Fibroblast of villous mesenchyme (primary cell): ENCODE data around the gene SLCO2A1. TPM values are rescaled to one million over a fixed set of nuclear protein-coding genes. Genes with fewer than 3 reads are reported as not detected.

Source experiments
- DNase-seq: peaks from one replicate; pipeline ENCODE4 v3.0.0-alpha.2; 2010; ENCODE audit warnings: low read depth
- H3K4me3 ChIP-seq: 2 replicates; pipeline ENCODE4 v1.5.1; 2011; ENCODE audit warnings: low read depth, mild to moderate bottlenecking, low read length
- total RNA-seq: library from RNA; depleted of rRNA; stranded (reverse); fragments of >200 nt; gene quantifications from 2 replicates; pipeline ENCODE4 v1.2.3, GENCODE V29; 2012
- TF ChIP-seq, protein P1 (sequence below): IDR thresholded peaks from 2 replicates; pipeline ENCODE4 v1.5.1; 2012; ENCODE audit warnings: low read depth, mild to moderate bottlenecking, low read length; ENCODE audit not compliant: insufficient read depth

Gene SLCO2A1
- total RNA-seq, 1 donor: 0.43 TPM

DNA sequence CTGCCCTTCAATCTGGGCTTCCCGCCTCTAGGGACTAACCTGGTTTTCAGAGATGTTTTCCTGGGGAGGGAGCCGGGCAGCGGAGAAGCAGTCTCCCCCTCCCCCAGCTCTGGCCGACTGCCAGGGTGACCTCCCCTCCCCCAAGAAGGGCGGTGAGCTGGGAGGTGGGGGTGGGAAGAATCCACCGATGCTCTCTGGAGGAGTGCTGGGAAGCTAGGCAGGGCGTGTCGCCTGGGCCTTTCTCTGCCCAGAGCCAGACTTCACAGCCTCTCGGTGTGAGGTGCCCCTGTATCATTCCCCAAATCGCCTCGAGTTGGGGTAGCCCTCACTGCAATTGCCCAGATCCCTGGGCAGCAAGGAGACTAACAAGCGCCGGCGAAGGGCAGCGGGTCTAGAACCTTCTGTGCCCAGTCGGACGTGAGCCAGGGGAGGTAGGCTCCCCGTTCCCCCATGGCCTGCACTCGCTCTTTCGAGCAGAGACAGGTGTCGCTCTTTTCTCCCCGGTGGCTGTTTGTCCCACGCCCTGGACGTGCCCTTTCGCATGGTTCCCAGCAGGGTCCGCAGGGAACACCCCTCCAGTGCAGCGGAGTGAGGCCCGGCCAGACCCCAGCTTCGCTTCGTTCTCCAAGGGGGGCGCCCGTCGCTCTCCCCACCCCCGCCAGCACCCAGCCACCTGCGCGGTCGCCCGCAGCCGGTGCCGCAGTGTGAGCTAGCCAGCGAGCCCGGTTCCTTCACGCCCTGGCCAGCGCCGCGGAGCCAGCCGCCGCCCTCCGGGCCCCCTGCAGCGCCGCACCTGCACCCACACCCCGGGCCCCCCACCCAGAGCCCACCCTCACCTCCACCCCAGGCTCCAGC, 135.1 kb downstream of the SLCO2A1 start:
- DNase-seq: no peak
- TF ChIP-seq, protein P1, sequence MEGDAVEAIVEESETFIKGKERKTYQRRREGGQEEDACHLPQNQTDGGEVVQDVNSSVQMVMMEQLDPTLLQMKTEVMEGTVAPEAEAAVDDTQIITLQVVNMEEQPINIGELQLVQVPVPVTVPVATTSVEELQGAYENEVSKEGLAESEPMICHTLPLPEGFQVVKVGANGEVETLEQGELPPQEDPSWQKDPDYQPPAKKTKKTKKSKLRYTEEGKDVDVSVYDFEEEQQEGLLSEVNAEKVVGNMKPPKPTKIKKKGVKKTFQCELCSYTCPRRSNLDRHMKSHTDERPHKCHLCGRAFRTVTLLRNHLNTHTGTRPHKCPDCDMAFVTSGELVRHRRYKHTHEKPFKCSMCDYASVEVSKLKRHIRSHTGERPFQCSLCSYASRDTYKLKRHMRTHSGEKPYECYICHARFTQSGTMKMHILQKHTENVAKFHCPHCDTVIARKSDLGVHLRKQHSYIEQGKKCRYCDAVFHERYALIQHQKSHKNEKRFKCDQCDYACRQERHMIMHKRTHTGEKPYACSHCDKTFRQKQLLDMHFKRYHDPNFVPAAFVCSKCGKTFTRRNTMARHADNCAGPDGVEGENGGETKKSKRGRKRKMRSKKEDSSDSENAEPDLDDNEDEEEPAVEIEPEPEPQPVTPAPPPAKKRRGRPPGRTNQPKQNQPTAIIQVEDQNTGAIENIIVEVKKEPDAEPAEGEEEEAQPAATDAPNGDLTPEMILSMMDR: no peak
- H3K4me3 ChIP-seq: peak overlapping the region; percentile 64

- TF ChIP-seq, protein P1: no peak
- no peak overlapping the region for H3K4me3 ChIP-seq
- no peak for DNase-seq
Measured at GRCh38 chr3:133893683-133894352, 135.9 kb downstream of the SLCO2A1 start.

DNA sequence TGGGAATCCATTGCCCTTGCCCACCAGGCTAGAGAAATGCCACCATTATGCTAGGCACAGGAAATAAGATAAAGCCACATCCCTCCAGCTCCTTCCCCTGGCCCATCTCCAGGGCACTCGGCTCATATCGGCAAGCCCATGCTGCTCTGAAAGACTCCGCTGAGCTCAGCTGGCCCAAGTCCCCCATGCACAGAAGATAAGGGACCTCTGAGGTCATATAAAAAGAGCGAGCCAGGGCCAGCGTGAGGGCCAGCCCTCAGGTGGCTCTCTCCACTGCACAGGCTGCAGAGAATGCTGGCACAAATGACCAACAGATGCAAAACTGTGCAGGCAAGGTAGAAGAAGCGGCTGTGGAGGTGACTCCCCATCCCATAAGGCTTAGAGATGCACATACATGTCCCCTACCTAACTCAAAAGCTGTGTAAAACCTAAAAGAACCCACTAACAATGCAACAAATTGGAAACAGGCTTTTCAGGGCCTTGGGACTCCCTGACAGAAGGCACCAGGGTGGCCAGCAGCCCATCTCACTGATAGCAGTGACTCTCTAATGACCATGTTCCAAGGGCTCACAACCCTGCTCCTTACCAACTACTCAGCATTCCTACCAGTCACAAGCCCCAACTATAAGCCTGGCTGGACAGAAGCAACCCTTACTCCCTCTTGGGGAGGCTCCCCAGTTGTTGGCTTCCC, 137.0 kb downstream of the SLCO2A1 start:
- DNase-seq: no peak
- H3K4me3 ChIP-seq: no peak overlapping the region
- TF ChIP-seq, protein P1: no peak

DNA sequence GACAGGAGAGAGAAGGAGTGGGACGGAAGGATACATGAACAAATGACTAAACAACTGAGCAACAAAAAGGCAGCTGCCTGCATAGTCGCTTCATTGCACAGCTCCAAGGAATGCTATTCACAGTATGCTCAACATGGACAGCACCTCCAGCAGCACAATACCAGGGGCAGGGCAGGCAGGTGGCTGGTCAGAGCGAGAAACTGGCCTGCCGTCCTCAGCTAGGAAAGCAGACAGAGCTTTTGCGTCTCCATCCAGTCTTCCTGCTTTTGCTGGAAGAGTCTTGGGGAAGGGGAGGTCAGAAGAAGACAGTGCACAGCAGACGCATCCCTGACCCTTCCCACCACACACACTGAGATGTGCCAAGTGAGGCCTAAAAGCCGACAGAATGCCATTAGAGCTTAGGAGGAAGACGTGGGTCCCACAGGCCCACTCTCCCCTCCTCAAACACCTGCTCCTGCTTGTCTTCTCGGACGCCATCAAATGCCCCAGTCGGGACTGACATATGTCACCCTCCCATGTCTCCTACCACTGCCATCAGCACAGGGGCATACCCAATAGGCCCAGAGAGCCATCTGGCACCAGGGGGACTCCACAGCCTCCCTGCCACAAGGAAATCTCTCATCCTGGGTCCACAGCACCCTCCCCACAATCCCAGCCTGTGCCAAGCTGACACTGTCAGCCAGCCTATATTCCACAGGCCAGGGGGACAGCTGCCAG, 137.9 kb downstream of the SLCO2A1 start:
- H3K4me3 ChIP-seq: no peak overlapping the region
- TF ChIP-seq, protein P1: no peak
- DNase-seq: no peak

DNA sequence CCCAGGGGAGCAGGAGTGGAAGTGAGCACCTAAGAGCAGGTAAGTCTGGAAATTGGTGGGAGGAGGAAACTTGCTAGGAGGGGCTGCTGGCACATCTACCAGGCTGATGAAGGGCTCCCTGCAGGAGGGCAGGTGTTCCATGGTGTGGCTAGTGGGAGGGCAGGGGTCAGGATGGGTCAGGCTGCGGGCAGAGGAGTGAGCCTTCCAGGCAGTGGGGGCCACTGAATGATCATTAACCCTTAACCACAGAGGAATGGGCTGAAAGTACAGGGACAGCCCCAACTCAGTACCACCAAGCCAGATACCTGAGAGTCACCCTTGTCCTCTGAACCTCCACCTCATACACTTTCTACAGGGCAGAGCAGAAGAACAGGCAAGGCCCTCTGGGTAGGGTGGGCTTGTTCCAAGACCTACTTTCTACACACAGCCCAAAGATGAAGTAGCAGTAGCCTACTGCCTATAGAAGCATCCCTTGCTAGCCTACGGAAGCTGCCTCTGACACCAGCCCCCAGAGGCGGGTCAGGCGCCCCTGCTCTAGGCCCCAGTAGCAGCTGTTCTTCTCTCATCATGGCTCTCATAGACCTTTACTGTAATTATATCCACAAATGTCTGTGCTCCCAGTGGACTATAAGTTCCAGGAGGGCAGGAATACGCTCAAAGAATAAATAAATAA, 138.6 kb downstream of the SLCO2A1 start:
- H3K4me3 ChIP-seq: no peak overlapping the region
- TF ChIP-seq, protein P1: no peak
- DNase-seq: no peak

DNA sequence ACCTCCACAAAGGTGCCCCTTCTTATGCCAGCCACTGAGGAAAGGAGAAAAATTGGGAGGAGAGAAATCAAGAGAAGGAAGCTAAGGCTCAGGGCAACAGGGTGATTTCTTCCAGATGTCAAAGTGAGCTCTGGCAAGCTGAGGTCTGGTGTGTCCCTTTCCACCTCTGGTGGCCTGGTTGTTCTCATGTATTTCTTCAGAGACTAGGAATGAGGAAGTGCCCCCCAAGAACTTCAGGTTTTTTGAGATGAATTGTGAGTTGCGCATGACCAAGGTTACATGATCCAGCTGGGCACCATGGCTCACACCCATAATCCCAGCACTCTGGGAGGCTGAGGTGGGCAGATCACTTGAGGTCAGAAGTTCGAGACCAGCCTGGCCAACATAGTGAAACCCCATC, 139.7 kb downstream of the SLCO2A1 start:
- TF ChIP-seq, protein P1: no peak
- no peak for DNase-seq
- no peak overlapping the region for H3K4me3 ChIP-seq
